ENCODE data around the gene ODAD4.

DNA sequence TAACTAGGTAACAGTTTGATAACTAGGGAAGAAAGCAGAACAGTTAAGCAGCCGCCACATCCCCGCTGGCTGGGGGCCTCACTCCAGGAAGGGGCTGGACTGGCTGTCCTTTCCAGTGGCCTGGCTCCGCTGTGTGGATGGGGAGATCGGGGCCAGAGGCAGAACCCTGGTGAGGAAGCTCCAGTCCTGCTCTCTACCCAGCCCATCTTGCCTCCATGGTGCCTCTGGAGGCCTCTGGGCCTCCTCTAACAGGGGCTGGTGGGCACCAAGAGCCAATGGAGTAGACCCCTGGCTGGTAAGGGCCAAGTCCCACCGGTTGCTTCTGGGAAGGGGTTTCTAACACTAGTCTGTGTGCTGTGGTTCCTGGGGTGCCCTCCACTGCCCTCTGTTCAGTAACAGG, 44.2 kb downstream of the ODAD4 start:
- TF ChIP-seq, protein P1, sequence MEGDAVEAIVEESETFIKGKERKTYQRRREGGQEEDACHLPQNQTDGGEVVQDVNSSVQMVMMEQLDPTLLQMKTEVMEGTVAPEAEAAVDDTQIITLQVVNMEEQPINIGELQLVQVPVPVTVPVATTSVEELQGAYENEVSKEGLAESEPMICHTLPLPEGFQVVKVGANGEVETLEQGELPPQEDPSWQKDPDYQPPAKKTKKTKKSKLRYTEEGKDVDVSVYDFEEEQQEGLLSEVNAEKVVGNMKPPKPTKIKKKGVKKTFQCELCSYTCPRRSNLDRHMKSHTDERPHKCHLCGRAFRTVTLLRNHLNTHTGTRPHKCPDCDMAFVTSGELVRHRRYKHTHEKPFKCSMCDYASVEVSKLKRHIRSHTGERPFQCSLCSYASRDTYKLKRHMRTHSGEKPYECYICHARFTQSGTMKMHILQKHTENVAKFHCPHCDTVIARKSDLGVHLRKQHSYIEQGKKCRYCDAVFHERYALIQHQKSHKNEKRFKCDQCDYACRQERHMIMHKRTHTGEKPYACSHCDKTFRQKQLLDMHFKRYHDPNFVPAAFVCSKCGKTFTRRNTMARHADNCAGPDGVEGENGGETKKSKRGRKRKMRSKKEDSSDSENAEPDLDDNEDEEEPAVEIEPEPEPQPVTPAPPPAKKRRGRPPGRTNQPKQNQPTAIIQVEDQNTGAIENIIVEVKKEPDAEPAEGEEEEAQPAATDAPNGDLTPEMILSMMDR (conservative IDR thresholded peaks at IDR 0.05; ENCODE audit: low read depth, low read length): no peak
- no peak for TF ChIP-seq EZH2 (IDR thresholded peaks at IDR 0.05; ENCODE audit: low read length, unreplicated experiment)
